DOHH2 (cell line): Measurements from ENCODE around the gene IFT81.

Source experiments
- CTCF ChIP-seq: fragments of 200-600 bp; sonication (generic); IDR thresholded peaks from one replicate; pipeline ENCODE4 v1.5.1; 2014; ENCODE audit warnings: antibody characterized with exemption, mild to moderate bottlenecking, low read depth, low read length; ENCODE audit not compliant: poor library complexity, severe bottlenecking
- EZH2phosphoT487 ChIP-seq: fragments of 200-600 bp; sonication (generic); IDR thresholded peaks from 2 replicates; pipeline ENCODE4 v1.6.1; 2017; ENCODE audit warnings: borderline replicate concordance, mild to moderate bottlenecking, antibody characterized with exemption, low read length, moderate library complexity, mixed read lengths

GRCh38 chr12:110165540-110166159 lies 41.5 kb downstream of the IFT81 start:
- TF ChIP-seq CTCF (no peak), EZH2phosphoT487 (no peak)
